K562 (cell line): ENCODE results near the gene INTS2. TPM values are rescaled to one million over a fixed set of nuclear protein-coding genes. Genes with fewer than 3 reads are reported as not detected.
A peak's percentile ranks its signal among the peaks of the same experiment; 100 is the strongest.

Source experiments
- C11orf30 ChIP-seq: fragments of 450-650 bp; IDR thresholded peaks from 2 replicates; pipeline ENCODE4 v1.6.1; 2016; ENCODE audit warnings: low read depth, mild to moderate bottlenecking
- CREM ChIP-seq: IDR thresholded peaks from 2 replicates; pipeline ENCODE4 v1.6.1; 2014; ENCODE audit warnings: antibody characterized with exemption, low read depth
- DIDO1 ChIP-seq: fragments of 450-650 bp; IDR thresholded peaks from 2 replicates; pipeline ENCODE4 v1.6.1; 2016; ENCODE audit warnings: low read depth, missing biosample characterization, missing genetic modification characterization
- HLTF ChIP-seq: fragments of 450-650 bp; IDR thresholded peaks from 2 replicates; pipeline ENCODE4 v1.6.1; 2016
- HOMEZ ChIP-seq: fragments of 250-450 bp; sonication (Bioruptor Pico); IDR thresholded peaks from 2 replicates; pipeline ENCODE4 v1.4.0; 2020; ENCODE audit warnings: mild to moderate bottlenecking, moderate library complexity
- KAT8 ChIP-seq: fragments of 450-650 bp; IDR thresholded peaks from 2 replicates; pipeline ENCODE4 v1.6.1; 2016; ENCODE audit warnings: low read depth, mild to moderate bottlenecking
- KDM5B ChIP-seq: fragments of 200-600 bp; sonication (generic); IDR thresholded peaks from 2 replicates; pipeline ENCODE4 v1.6.1; 2012; ENCODE audit warnings: low read depth, mild to moderate bottlenecking, moderate library complexity, low read length, control low read depth, inconsistent platforms; ENCODE audit not compliant: insufficient replicate concordance
- KLF16 ChIP-seq: IDR thresholded peaks from 2 replicates; pipeline ENCODE4 v1.6.1; 2016; ENCODE audit warnings: antibody characterized with exemption
- LEF1 ChIP-seq: fragments of 450-650 bp; IDR thresholded peaks from 2 replicates; pipeline ENCODE4 v1.6.1; 2016; ENCODE audit warnings: mild to moderate bottlenecking
- MTA2 ChIP-seq: fragments of 450-650 bp; IDR thresholded peaks from 2 replicates; pipeline ENCODE4 v1.6.1; 2016; ENCODE audit warnings: low read depth
- NCOA1 ChIP-seq: fragments of 450-650 bp; IDR thresholded peaks from 2 replicates; pipeline ENCODE4 v1.6.1; 2016; ENCODE audit warnings: low read depth
- NELFE ChIP-seq: IDR thresholded peaks from 2 replicates; pipeline ENCODE4 v1.6.1; 2011; ENCODE audit warnings: mild to moderate bottlenecking; ENCODE audit not compliant: insufficient read depth, insufficient read length
- NR2C2 ChIP-seq, 2 experiments: fragments of 200-800 bp in 1 of 2; sonication (Bioruptor generic) in 1 of 2; sonication (generic) in 1 of 2; formaldehyde crosslinking in 1 of 2; IDR thresholded peaks; 2 replicates each; pipeline versions ENCODE4 v1.6.1 to v1.8.0; 2016 to 2022; ENCODE audit warnings: mild to moderate bottlenecking in 1 of 2, missing compliant biosample characterization in 1 of 2, missing genetic modification characterization in 1 of 2, missing genetic modification reagents in 1 of 2
- POLR2B ChIP-seq: fragments of 450-650 bp; IDR thresholded peaks from 2 replicates; pipeline ENCODE4 v1.6.1; 2018; ENCODE audit warnings: low read depth; ENCODE audit not compliant: partially characterized antibody
- RCOR1 ChIP-seq, 2 experiments: IDR thresholded peaks; 2 replicates each; pipeline ENCODE4 v1.6.1; 2012; ENCODE audit warnings: low read depth in 2 of 2, low read length in 2 of 2, borderline replicate concordance in 1 of 2, improper control_type of control experiment in 1 of 2
- SPI1 ChIP-seq: IDR thresholded peaks from 2 replicates; pipeline ENCODE4 v1.6.1; 2011; ENCODE audit warnings: low read depth, low read length, control low read depth, borderline replicate concordance
- SRSF1 ChIP-seq: fragments of 200-400 bp; formaldehyde crosslinking; IDR thresholded peaks from 2 replicates; pipeline ENCODE4 v1.6.1; 2017; ENCODE audit warnings: mild to moderate bottlenecking, low read depth, low read length, moderate library complexity
- TAF1 ChIP-seq: IDR thresholded peaks from 2 replicates; pipeline ENCODE4 v1.6.1; 2011; ENCODE audit warnings: mild to moderate bottlenecking, low read length, moderate library complexity; ENCODE audit not compliant: insufficient read depth, control insufficient read depth, severe bottlenecking; ENCODE audit errors: extremely low read depth
- ZBED1 ChIP-seq: IDR thresholded peaks from 2 replicates; pipeline ENCODE4 v1.6.1; 2014
- ZC3H4 ChIP-seq: sonication (generic); formaldehyde crosslinking; IDR thresholded peaks from 2 replicates; pipeline ENCODE4 v1.9.0; 2021; ENCODE audit warnings: missing genetic modification reagents, borderline replicate concordance
- ZNF140 ChIP-seq: fragments of 250-450 bp; sonication (Bioruptor Pico); IDR thresholded peaks from 2 replicates; pipeline ENCODE4 v1.8.0; 2021; ENCODE audit warnings: moderate library complexity, mild to moderate bottlenecking, inconsistent platforms
- ZNF197 ChIP-seq: fragments of 200-800 bp; sonication (Bioruptor generic); IDR thresholded peaks from 2 replicates; pipeline ENCODE4 v1.6.1; 2016; ENCODE audit warnings: low read depth, missing genetic modification characterization, missing compliant biosample characterization
- polyA plus RNA-seq, 8 experiments: library from polyadenylated mRNA; depleted of rRNA in 4 of 8; stranded (reverse) in 5 of 8; unstranded in 3 of 8; fragments of >200 nt; fragmentation: Nextera tagmentation in 2 of 8; fragmentation: Illumina TruSeq in 1 of 8; extraction: Ambion mirVana in 2 of 8; extraction: Trizol in 1 of 8; gene quantifications; 2 replicates each; pipeline versions ENCODE4 v1.2.1 to v1.2.3, GENCODE V29; 2011 to 2014; ENCODE audit warnings: inconsistent platforms in 1 of 8, missing spikeins in 1 of 8
- total RNA-seq, 7 experiments: library from RNA; depleted of rRNA in 6 of 7; stranded (reverse); fragments of >200 nt in 6 of 7; fragmentation: Illumina TruSeq in 2 of 7; extraction: Trizol in 2 of 7; gene quantifications; 2 replicates each; pipeline versions ENCODE4 v1.2.1 to v1.2.3, GENCODE V29; 2011 to 2021; ENCODE audit warnings: low replicate concordance in 1 of 7
- TF ChIP-seq, protein P1 (sequence below), 2 experiments: fragments of 250-450 bp in 1 of 2; fragments of 450-650 bp in 1 of 2; sonication (Bioruptor Pico) in 1 of 2; IDR thresholded peaks; 2 replicates each; pipeline versions ENCODE4 v1.6.1 to v1.8.0; 2016 to 2021; ENCODE audit warnings: mild to moderate bottlenecking in 2 of 2, moderate library complexity in 2 of 2, missing compliant biosample characterization in 1 of 2, missing genetic modification characterization in 1 of 2

The INTS2 gene
- total and polyA plus RNA-seq, 9 of the 15 experiments (the other 6 are each of a cell fraction or from before 2014, with no cell fraction given): 4.8 to 24.7 (median 12.8) TPM

GRCh38 chr17:61927208-61928100, at the start of gene INTS2 (continued):
- TF ChIP-seq SRSF1 (no peak), HLTF (0 out of 2 replicates have a peak, but pooled peaks have one; percentile 67), RCOR1 (IDR thresholded peaks at IDR 0.05; ENCODE audit: borderline replicate concordance in 1 of 2, low read depth in 2 of 2, low read length in 2 of 2) (0 out of 4 replicates have a peak, but pooled peaks of 1 of the 2 experiments have one; percentile 27), HOMEZ (CRISPR knock-in tag) (0 out of 2 replicates have a peak, but pooled peaks have one; percentile 3), DIDO1 (peak; percentile 91), ZNF140 (CRISPR knock-in tag) (no peak), KLF16 (0 out of 2 replicates have a peak, but pooled peaks have one; percentile 55), POLR2B (peak; percentile 91), KAT8 (peak; percentile 56; the same call in 1 of the 2 replicates), NELFE (peak; percentile 45), LEF1 (0 out of 2 replicates have a peak, but pooled peaks have one; percentile 26), SPI1 (peak; percentile 39; the same call in 1 of the 2 replicates), TAF1 (peak; percentile 86), CREM (peak; percentile 34; the same call in 1 of the 2 replicates), NCOA1 (peak; percentile 86), KDM5B (peak; percentile 91), MTA2 (no peak), ZBED1 (peak; percentile 72), ZNF197 (CRISPR knock-in tag) (no peak), ZC3H4 (CRISPR knock-in tag) (peak; percentile 15; the same call in 1 of the 2 replicates), C11orf30 (peak; percentile 82), NR2C2 (CRISPR knock-in tag; IDR thresholded peaks at IDR 0.05) (peak; percentile 82), NR2C2 (tag; IDR thresholded peaks at IDR 0.05) (no peak; the same call in 1 of the 2 replicates)
- TF ChIP-seq, protein P1, sequence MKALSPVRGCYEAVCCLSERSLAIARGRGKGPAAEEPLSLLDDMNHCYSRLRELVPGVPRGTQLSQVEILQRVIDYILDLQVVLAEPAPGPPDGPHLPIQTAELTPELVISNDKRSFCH (CRISPR knock-in tag; IDR thresholded peaks at IDR 0.05): no peak
- TF ChIP-seq, protein P1 (tag; IDR thresholded peaks at IDR 0.05): peak; percentile 69; the same call in 1 of the 2 replicates
